OCI-LY3 (cell line): ENCODE measurements around the gene EPC1.

Experiments
- CTCF ChIP-seq: fragments of 200-600, 300-600 bp; sonication (generic); IDR thresholded peaks from 2 replicates; pipeline ENCODE4 v1.5.1; 2014; ENCODE audit warnings: antibody characterized with exemption, low read length, low read depth
- EZH2phosphoT487 ChIP-seq: fragments of 200-600 bp; shearing (Covaris generic); IDR thresholded peaks from 2 replicates; pipeline ENCODE4 v1.6.1; 2018; ENCODE audit warnings: antibody characterized with exemption, mixed run types, low read depth

- TF ChIP-seq CTCF (no peak), EZH2phosphoT487 (no peak)
These were observed 47.5 kb downstream of the EPC1 start for GRCh38 chr10:32299354-32299980.
